ENCODE measurements around the gene PRDM16.

The PRDM16 gene

GRCh38 chr1:3125546-3126368, 56.8 kb downstream of the PRDM16 start:
- no peak for ATAC-seq
- TF ChIP-seq ZNF565 (CRISPR knock-in tag; conservative IDR thresholded peaks at IDR 0.05; ENCODE audit: low read depth) = no peak
- no peak for TF ChIP-seq CREB5 (CRISPR knock-in tag; IDR thresholded peaks at IDR 0.05; ENCODE audit: low read depth)
- no peak for TF ChIP-seq SNAI2 (CRISPR knock-in tag; IDR thresholded peaks at IDR 0.05)
- TF ChIP-seq TCF4 (CRISPR knock-in tag; IDR thresholded peaks at IDR 0.05; ENCODE audit: borderline replicate concordance) = no peak
- TF ChIP-seq ZFP3 (CRISPR knock-in tag; IDR thresholded peaks at IDR 0.05) = no peak
- no peak for TF ChIP-seq ARNTL (CRISPR knock-in tag; IDR thresholded peaks at IDR 0.05; ENCODE audit: borderline replicate concordance, low read depth)
- TF ChIP-seq ZNF70 (CRISPR knock-in tag; IDR thresholded peaks at IDR 0.05) = no peak
- no peak for TF ChIP-seq ZNF8 (CRISPR knock-in tag; IDR thresholded peaks at IDR 0.05)
- TF ChIP-seq ZFP30 (CRISPR knock-in tag; IDR thresholded peaks at IDR 0.05) = no peak
- TF ChIP-seq TSHZ2 (CRISPR knock-in tag; IDR thresholded peaks at IDR 0.05) = no peak

- TF ChIP-seq RARB (CRISPR knock-in tag; IDR thresholded peaks at IDR 0.05) (no peak), ISL1 (CRISPR knock-in tag; IDR thresholded peaks at IDR 0.05) (no peak), SNAI2 (CRISPR knock-in tag; IDR thresholded peaks at IDR 0.05) (no peak), BACH2 (CRISPR knock-in tag; IDR thresholded peaks at IDR 0.05; ENCODE audit: borderline replicate concordance) (no peak), ZFP3 (CRISPR knock-in tag; IDR thresholded peaks at IDR 0.05) (no peak), TSHZ2 (CRISPR knock-in tag; IDR thresholded peaks at IDR 0.05) (no peak), CSRNP3 (CRISPR knock-in tag; IDR thresholded peaks at IDR 0.05) (no peak), CREB5 (CRISPR knock-in tag; IDR thresholded peaks at IDR 0.05; ENCODE audit: low read depth) (no peak), OSR1 (CRISPR knock-in tag; IDR thresholded peaks at IDR 0.05) (no peak), GLIS3 (CRISPR knock-in tag; IDR thresholded peaks at IDR 0.05) (no peak)
- no peak for ATAC-seq
These were observed 58.0 kb downstream of the PRDM16 start for GRCh38 chr1:3126756-3127678.

- ATAC-seq = no peak
- TF ChIP-seq CREB5 (CRISPR knock-in tag; IDR thresholded peaks at IDR 0.05; ENCODE audit: low read depth) = no peak
- TF ChIP-seq ZNF565 (CRISPR knock-in tag; conservative IDR thresholded peaks at IDR 0.05; ENCODE audit: low read depth) = no peak
- no peak for TF ChIP-seq PPARA (CRISPR knock-in tag; IDR thresholded peaks at IDR 0.05; ENCODE audit: borderline replicate concordance)
- TF ChIP-seq SNAI2 (CRISPR knock-in tag; IDR thresholded peaks at IDR 0.05) = no peak
- TF ChIP-seq CSRNP3 (CRISPR knock-in tag; IDR thresholded peaks at IDR 0.05) = no peak
- no peak for TF ChIP-seq BACH2 (CRISPR knock-in tag; IDR thresholded peaks at IDR 0.05; ENCODE audit: borderline replicate concordance)
- TF ChIP-seq CSDC2 (CRISPR knock-in tag; IDR thresholded peaks at IDR 0.05) = no peak
- no peak for TF ChIP-seq GLIS3 (CRISPR knock-in tag; IDR thresholded peaks at IDR 0.05)
These were observed 58.7 kb downstream of the PRDM16 start for GRCh38 chr1:3127738-3128137.
